HCT116 (cell line): ENCODE data around the gene TPST1. TPM values are rescaled to one million over a fixed set of nuclear protein-coding genes. Genes with fewer than 3 reads are reported as not detected.
"Not testable (repeated sequence)": the region's sequence is repeated elsewhere in the genome, so short reads cannot be mapped to it uniquely, and the experiment has no call there.

Experiments used
- ATAC-seq: fragments of 200-7000 bp; cut with Tn5 transposase; 2 replicates; pipeline ENCODE4 v1.9.1; 2020; ENCODE audit warnings: mild to moderate bottlenecking, moderate library complexity
- BruUV-seq: library from RNA; stranded (reverse); fragments of 400-500 nt; replicated peaks from 2 replicates; lab custom pipeline; 2021; lab: Mats Ljungman, UMichigan
- CTCF ChIA-PET: fragments of 300-600 bp; sonication (Branson Sonifier 250); formaldehyde crosslinking; loops from one replicate; lab custom pipeline; 2021; ENCODE audit warnings: antibody characterized with exemption; lab: Charles Lee
- POLR2A ChIA-PET: fragments of 300-600, 350-600 bp; sonication (Branson Sonifier 250); formaldehyde crosslinking; loops from one replicate; lab custom pipeline; 2021; ENCODE audit warnings: antibody characterized with exemption; lab: Charles Lee
- RAD21 ChIA-PET, 2 experiments: fragments of 300-600 bp; sonication (Branson Sonifier 250); formaldehyde crosslinking; loops; one replicate each; lab custom pipeline; 2023; ENCODE audit warnings: low total read pairs in 2 of 2; ENCODE audit not compliant: uncharacterized antibody in 2 of 2, unreplicated experiment in 2 of 2, low non-redundant PET in 1 of 2; lab: Charles Lee
- DNase-seq: peaks from one replicate; pipeline ENCODE4 v3.0.0-alpha.2; 2010; ENCODE audit warnings: low read depth, low spot score
- H2AFZ ChIP-seq: fragments of 200-600 bp; shearing (Covaris generic), sonication (generic); 2 replicates; pipeline ENCODE4 v1.6.1; 2017; ENCODE audit warnings: low read depth, mixed run types, mixed read lengths, antibody characterized with exemption, low read length; ENCODE audit not compliant: poor library complexity, severe bottlenecking
- H3K27ac ChIP-seq: 2 replicates; pipeline ENCODE4 v1.5.1; 2012; ENCODE audit warnings: low read depth, low read length
- H3K27me3 ChIP-seq: fragments of 200-600 bp; sonication (generic); 2 replicates; pipeline ENCODE4 v1.6.1; 2016; ENCODE audit warnings: mixed run types, low read length, mixed read lengths; ENCODE audit not compliant: insufficient read depth
- H3K36me3 ChIP-seq, 2 experiments: fragments of 200-500 bp in 1 of 2; fragments of 200-600 bp in 1 of 2; sonication (Bioruptor generic) in 1 of 2; sonication (generic) in 1 of 2; 2 replicates each; pipeline versions ENCODE4 v1.5.1 to v1.6.1; 2014 to 2016; ENCODE audit warnings: low read length in 2 of 2, inconsistent platforms in 1 of 2, mixed read lengths in 1 of 2, mixed run types in 1 of 2; ENCODE audit not compliant: insufficient read depth in 2 of 2, control insufficient read depth in 1 of 2
- H3K4me1 ChIP-seq, 2 experiments: fragments of 200-600 bp in 1 of 2; sonication (generic) in 1 of 2; 2 replicates each; pipeline versions ENCODE4 v1.5.1 to v1.6.1; 2012 to 2017; ENCODE audit warnings: low read length in 2 of 2, inconsistent platforms in 1 of 2, mild to moderate bottlenecking in 1 of 2, mixed read lengths in 1 of 2, mixed run types in 1 of 2, moderate library complexity in 1 of 2; ENCODE audit not compliant: insufficient read depth in 2 of 2, control insufficient read depth in 1 of 2
- H3K4me2 ChIP-seq: fragments of 200-600 bp; sonication (generic); 2 replicates; pipeline ENCODE4 v1.6.1; 2017; ENCODE audit warnings: mixed run types, low read length, mixed read lengths
- H3K4me3 ChIP-seq, 2 experiments: fragments of 200-600 bp in 1 of 2; sonication (generic) in 1 of 2; replicated peaks in 1 of 2; 2 replicates each; pipeline ENCODE4 v1.5.1; 2011 to 2016; ENCODE audit warnings: low read length in 2 of 2, control low read depth in 1 of 2, low read depth in 1 of 2, mild to moderate bottlenecking in 1 of 2, mixed read lengths in 1 of 2, mixed run types in 1 of 2
- H3K79me2 ChIP-seq: fragments of 200-600 bp; sonication (generic); 2 replicates; pipeline ENCODE4 v1.6.1; 2017; ENCODE audit warnings: mild to moderate bottlenecking, mixed run types, low read length, moderate library complexity, mixed read lengths; ENCODE audit not compliant: insufficient read depth
- H3K9ac ChIP-seq: fragments of 200-600 bp; sonication (generic); 2 replicates; pipeline ENCODE4 v1.6.1; 2016; ENCODE audit warnings: low read length, mixed read lengths
- H3K9me2 ChIP-seq: fragments of 200-600 bp; sonication (generic), shearing (Covaris generic); 2 replicates; pipeline ENCODE4 v1.6.1; 2017; ENCODE audit warnings: mixed run types, mild to moderate bottlenecking, moderate library complexity; ENCODE audit not compliant: insufficient read depth
- H3K9me3 ChIP-seq, 2 experiments: fragments of 200-500 bp in 1 of 2; fragments of 200-600 bp in 1 of 2; sonication (Bioruptor generic) in 1 of 2; sonication (generic) in 1 of 2; 2 replicates each; pipeline ENCODE4 v1.6.1; 2014 to 2017; ENCODE audit warnings: low read length in 2 of 2, mixed read lengths in 2 of 2, inconsistent platforms in 1 of 2, low read depth in 1 of 2, mild to moderate bottlenecking in 1 of 2, mixed run types in 1 of 2, moderate library complexity in 1 of 2; ENCODE audit not compliant: control insufficient read depth in 1 of 2, insufficient read depth in 1 of 2
- H4K20me1 ChIP-seq: fragments of 200-600 bp; sonication (generic), shearing (Covaris generic); 2 replicates; pipeline ENCODE4 v1.6.1; 2017; ENCODE audit warnings: mixed run types, mild to moderate bottlenecking, moderate library complexity; ENCODE audit not compliant: insufficient read depth
- intact Hi-C: fragments of 100-400 bp; cut with micrococcal nuclease; formaldehyde crosslinking; loops from 2 replicates; pipeline ENCODE4 v1.10.0; 2022
- total RNA-seq: library from RNA; stranded (reverse); gene quantifications from one replicate; pipeline ENCODE4 v1.2.1, GENCODE V29; 2021; ENCODE audit not compliant: unreplicated experiment

The TPST1 gene
- total RNA-seq, 1 experiment from 2014 or later, result 11.4 TPM

GRCh38 chr7:66385191-66385905, 180.2 kb downstream of the TPST1 start:
- H3K4me1 ChIP-seq, result peaks cover 3 to 17% of the 10 kb centered on the region in 2 experiments
- H3K27ac ChIP-seq, RAD21 ChIA-PET, H3K27me3 ChIP-seq, CTCF ChIA-PET, H3K9me2 ChIP-seq, H3K4me2 ChIP-seq, POLR2A ChIA-PET, ATAC-seq, H4K20me1 ChIP-seq, DNase-seq, intact Hi-C loops, H3K9ac ChIP-seq, H3K9me3 ChIP-seq, BruUV-seq, H3K36me3 ChIP-seq, H3K79me2 ChIP-seq, H3K4me3 ChIP-seq, H2AFZ ChIP-seq: not testable (repeated sequence)

DNA sequence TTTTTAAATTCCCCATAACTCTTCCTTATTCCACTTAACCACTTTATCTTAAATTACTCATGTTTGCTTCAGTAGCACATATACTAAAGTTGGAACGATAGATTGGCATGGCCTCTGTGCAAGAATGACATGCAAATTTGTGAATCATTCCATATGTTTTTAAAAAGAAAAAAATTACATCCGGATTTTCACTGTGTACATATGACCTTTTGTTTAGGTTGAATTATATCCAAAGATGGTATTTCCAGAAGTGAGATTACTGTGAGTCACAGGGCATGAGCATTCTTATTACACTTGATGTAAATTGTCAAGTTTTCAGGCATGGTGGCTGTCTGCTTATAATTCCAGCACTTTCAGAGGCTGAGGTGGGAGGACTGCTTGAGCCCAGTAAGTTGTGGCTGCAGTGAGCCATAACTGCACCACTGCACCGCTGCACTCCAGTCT, 190.0 kb downstream of the TPST1 start:
- BruUV-seq, H3K36me3 ChIP-seq, H4K20me1 ChIP-seq, H3K27ac ChIP-seq, H3K4me3 ChIP-seq, H3K9ac ChIP-seq, DNase-seq, intact Hi-C loops, POLR2A ChIA-PET, ATAC-seq, CTCF ChIA-PET, H2AFZ ChIP-seq, H3K79me2 ChIP-seq, H3K9me3 ChIP-seq, H3K4me2 ChIP-seq, H3K27me3 ChIP-seq, RAD21 ChIA-PET, H3K9me2 ChIP-seq: not testable (repeated sequence)
- H3K4me1 ChIP-seq, result peaks cover 11 to 15% of the 10 kb centered on the region in 2 experiments; a peak in 3 of 4 replicates

DNA sequence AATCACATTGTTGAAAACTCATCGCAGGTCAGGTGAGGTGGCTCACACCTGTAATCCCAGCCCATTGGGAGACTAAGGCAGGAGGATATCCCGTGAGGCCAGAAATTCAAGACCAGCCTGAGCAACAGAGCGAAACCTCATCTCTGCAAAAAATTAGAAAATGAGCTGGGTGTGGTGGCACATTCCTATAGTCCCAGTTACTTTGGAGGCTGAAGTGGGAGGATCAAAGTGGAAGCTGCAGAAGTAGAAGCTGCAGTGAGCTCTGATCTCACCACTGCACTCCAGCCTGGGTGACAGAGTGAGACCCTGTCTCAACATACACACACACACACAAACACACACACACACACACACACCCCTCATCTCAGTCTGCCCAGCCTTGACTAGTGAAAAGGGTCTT, 190.9 kb downstream of the TPST1 start:
- H3K9me2 ChIP-seq, H3K27ac ChIP-seq, H3K27me3 ChIP-seq, H3K4me3 ChIP-seq, DNase-seq, H3K9ac ChIP-seq, intact Hi-C loops, CTCF ChIA-PET, H3K79me2 ChIP-seq, H4K20me1 ChIP-seq, BruUV-seq, H3K9me3 ChIP-seq, H3K36me3 ChIP-seq, RAD21 ChIA-PET, H2AFZ ChIP-seq, POLR2A ChIA-PET: not testable (repeated sequence)
- ATAC-seq, result peak; percentile 67
- peaks cover 11 to 15% of the 10 kb centered on the region in 2 experiments; a peak in 3 of 4 replicates for H3K4me1 ChIP-seq
- peak overlapping the region; percentile 4; the same call in 1 of the 2 replicates for H3K4me2 ChIP-seq

- H3K9me2 ChIP-seq, H3K27me3 ChIP-seq, H3K36me3 ChIP-seq, ATAC-seq, BruUV-seq, CTCF ChIA-PET, H3K4me2 ChIP-seq, H3K9ac ChIP-seq, H3K4me3 ChIP-seq, H3K9me3 ChIP-seq, intact Hi-C loops, RAD21 ChIA-PET, H3K27ac ChIP-seq, POLR2A ChIA-PET, H2AFZ ChIP-seq, DNase-seq, H3K79me2 ChIP-seq, H4K20me1 ChIP-seq: not testable (repeated sequence)
- H3K4me1 ChIP-seq, result peaks cover 11 to 15% of the 10 kb centered on the region in 2 experiments; a peak in 3 of 4 replicates
These were observed 193.7 kb downstream of the TPST1 start for GRCh38 chr7:66398841-66399240.
